Hepatocyte (in vitro differentiated cells): ENCODE results near the gene PECR. TPM values are rescaled to one million over a fixed set of nuclear protein-coding genes. Genes with fewer than 3 reads are reported as not detected.
A peak's percentile ranks its signal among the peaks of the same experiment; 100 is the strongest.
"Not testable (repeated sequence)": the region's sequence is repeated elsewhere in the genome, so short reads cannot be mapped to it uniquely, and the experiment has no call there.

ENCODE experiments used
- DNase-seq: peaks from one replicate; pipeline ENCODE4 v3.0.0-alpha.2; 2016; ENCODE audit warnings: low spot score
- H2AFZ ChIP-seq: fragments of 200-600 bp; sonication (generic); 2 replicates; pipeline ENCODE4 v1.6.0; 2016; ENCODE audit warnings: antibody characterized with exemption, mild to moderate bottlenecking
- H3K27ac ChIP-seq: fragments of 200-600 bp; sonication (generic); 2 replicates; pipeline ENCODE4 v1.5.1; 2016; ENCODE audit warnings: mild to moderate bottlenecking
- H3K27me3 ChIP-seq: fragments of 200-600 bp; sonication (generic); 2 replicates; pipeline ENCODE4 v1.6.1; 2016
- H3K36me3 ChIP-seq: fragments of 200-600 bp; sonication (generic); replicated peaks from 2 replicates; pipeline ENCODE4 v1.5.1; 2016; ENCODE audit warnings: low read depth; ENCODE audit not compliant: insufficient read depth
- H3K4me1 ChIP-seq: fragments of 200-600 bp; sonication (generic); 2 replicates; pipeline ENCODE4 v1.5.1; 2016; ENCODE audit warnings: mild to moderate bottlenecking, moderate library complexity; ENCODE audit not compliant: insufficient read depth
- H3K4me2 ChIP-seq: fragments of 200-600 bp; sonication (generic); 2 replicates; pipeline ENCODE4 v1.6.0; 2016
- H3K4me3 ChIP-seq: fragments of 200-600 bp; sonication (generic); 2 replicates; pipeline ENCODE4 v1.5.1; 2016; ENCODE audit warnings: mild to moderate bottlenecking
- H3K79me2 ChIP-seq: fragments of 200-600 bp; sonication (generic); 2 replicates; pipeline ENCODE4 v1.6.0; 2017; ENCODE audit warnings: mild to moderate bottlenecking
- H3K9me2 ChIP-seq: fragments of 200-600 bp; sonication (generic); replicated peaks from 2 replicates; pipeline ENCODE4 v1.6.0; 2017; ENCODE audit warnings: mild to moderate bottlenecking; ENCODE audit not compliant: insufficient read depth
- H3K9me3 ChIP-seq: fragments of 200-600 bp; sonication (generic); 2 replicates; pipeline ENCODE4 v1.5.1; 2016; ENCODE audit warnings: low read depth, mild to moderate bottlenecking
- H4K20me1 ChIP-seq: fragments of 200-600 bp; sonication (generic); 2 replicates; pipeline ENCODE4 v1.6.0; 2016; ENCODE audit warnings: mild to moderate bottlenecking; ENCODE audit not compliant: insufficient read depth, poor library complexity, severe bottlenecking
- EZH2phosphoT487 ChIP-seq: fragments of 200-600 bp; sonication (generic); IDR thresholded peaks from one replicate; pipeline ENCODE4 v1.6.1; 2018; ENCODE audit warnings: antibody characterized with exemption, mild to moderate bottlenecking, low read depth, moderate library complexity; ENCODE audit not compliant: unreplicated experiment, severe bottlenecking
- WGBS: methylation state at CpG from one replicate; pipeline ENCODE4 v1.1.6; 2016; ENCODE audit warnings: low lambda C conversion rate; ENCODE audit errors: missing lambda C conversion rate; 5-methylcytosine and 5-hydroxymethylcytosine counted together
- polyA plus RNA-seq: library from polyadenylated mRNA; unstranded; fragments of >200 nt; fragmentation: Nextera tagmentation; extraction: Ambion mirVana; gene quantifications from 2 replicates; pipeline ENCODE4 v1.2.1, GENCODE V29; 2016
- total RNA-seq: library from RNA; depleted of rRNA; stranded (reverse); fragments of >200 nt; gene quantifications from 2 replicates; pipeline ENCODE4 v1.2.3, GENCODE V29; 2014
- TF ChIP-seq, protein P1 (sequence below): fragments of 200-600 bp; sonication (generic); IDR thresholded peaks from 2 replicates; pipeline ENCODE4 v1.5.1; 2016; ENCODE audit warnings: antibody characterized with exemption, mild to moderate bottlenecking; ENCODE audit not compliant: poor library complexity

Gene PECR
- total and polyA plus RNA-seq, 2 experiments from 2014 or later: 17.4 to 32.4 TPM

DNA sequence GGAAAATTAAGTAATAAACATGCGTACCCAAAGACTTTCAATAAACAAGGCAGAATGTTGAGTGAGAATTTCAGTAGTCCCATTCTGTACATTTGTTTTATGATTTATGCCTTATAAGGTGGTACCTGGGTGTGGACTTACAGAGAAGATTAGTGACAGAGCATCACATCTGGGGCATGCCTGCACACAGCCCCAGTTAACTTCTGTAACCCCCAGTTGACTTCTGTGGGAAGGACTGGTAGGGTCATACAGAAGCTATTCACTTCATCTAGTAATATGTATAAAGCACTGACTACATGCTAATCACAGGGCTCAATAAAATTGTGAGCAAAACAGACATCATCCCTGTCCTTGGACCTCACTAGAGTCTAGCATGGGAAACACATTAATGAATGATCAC is 84.4 kb downstream of the PECR start:
- no peak overlapping the region for H2AFZ ChIP-seq
- no peaks in the 10 kb centered on the region for H3K4me1 ChIP-seq
- no peaks in the 10 kb centered on the region for H3K9me3 ChIP-seq
- H3K4me3 ChIP-seq: no peak overlapping the region
- H3K36me3 ChIP-seq: no peaks in the 10 kb centered on the region
- H3K27me3 ChIP-seq: no peaks in the 10 kb centered on the region
- H3K27ac ChIP-seq: no peak overlapping the region
- peaks cover 4% of the 10 kb centered on the region for H3K79me2 ChIP-seq
- WGBS: 100% methylated on average over 1 of the region's 1 CpG
- H3K4me2 ChIP-seq: no peak overlapping the region
- H4K20me1 ChIP-seq: no peaks in the 10 kb centered on the region
- DNase-seq: no peak
- H3K9me2 ChIP-seq: no peaks in the 10 kb centered on the region
- TF ChIP-seq, protein P1, sequence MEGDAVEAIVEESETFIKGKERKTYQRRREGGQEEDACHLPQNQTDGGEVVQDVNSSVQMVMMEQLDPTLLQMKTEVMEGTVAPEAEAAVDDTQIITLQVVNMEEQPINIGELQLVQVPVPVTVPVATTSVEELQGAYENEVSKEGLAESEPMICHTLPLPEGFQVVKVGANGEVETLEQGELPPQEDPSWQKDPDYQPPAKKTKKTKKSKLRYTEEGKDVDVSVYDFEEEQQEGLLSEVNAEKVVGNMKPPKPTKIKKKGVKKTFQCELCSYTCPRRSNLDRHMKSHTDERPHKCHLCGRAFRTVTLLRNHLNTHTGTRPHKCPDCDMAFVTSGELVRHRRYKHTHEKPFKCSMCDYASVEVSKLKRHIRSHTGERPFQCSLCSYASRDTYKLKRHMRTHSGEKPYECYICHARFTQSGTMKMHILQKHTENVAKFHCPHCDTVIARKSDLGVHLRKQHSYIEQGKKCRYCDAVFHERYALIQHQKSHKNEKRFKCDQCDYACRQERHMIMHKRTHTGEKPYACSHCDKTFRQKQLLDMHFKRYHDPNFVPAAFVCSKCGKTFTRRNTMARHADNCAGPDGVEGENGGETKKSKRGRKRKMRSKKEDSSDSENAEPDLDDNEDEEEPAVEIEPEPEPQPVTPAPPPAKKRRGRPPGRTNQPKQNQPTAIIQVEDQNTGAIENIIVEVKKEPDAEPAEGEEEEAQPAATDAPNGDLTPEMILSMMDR: no peak

DNA sequence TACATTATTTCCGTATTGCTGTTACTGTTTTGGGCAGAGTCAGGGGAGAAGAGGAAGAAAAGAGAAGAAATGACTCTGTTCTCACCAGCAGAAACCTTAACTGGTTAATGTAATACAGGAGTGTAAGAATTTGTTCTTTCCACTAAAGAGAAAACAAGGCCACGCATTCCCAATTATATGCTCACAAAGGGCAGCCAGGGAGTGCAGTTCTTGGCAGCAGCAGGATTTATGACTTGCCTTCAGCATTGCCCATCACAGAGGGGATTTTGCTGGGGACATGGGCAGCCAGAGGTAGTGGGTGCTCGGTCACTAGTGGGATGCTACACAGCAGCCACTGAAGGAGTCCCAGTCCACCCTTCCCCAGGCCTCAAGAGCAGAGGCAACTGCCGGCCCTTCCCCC is 86.7 kb downstream of the PECR start:
- H3K9me3 ChIP-seq: no peaks in the 10 kb centered on the region
- no peak for DNase-seq
- H3K4me1 ChIP-seq: no peaks in the 10 kb centered on the region
- WGBS: 91% methylated on average over 4 of the region's 4 CpGs
- no peak overlapping the region for H3K4me2 ChIP-seq
- TF ChIP-seq EZH2phosphoT487: no peak
- H3K4me3 ChIP-seq: no peak overlapping the region
- no peaks in the 10 kb centered on the region for H3K9me2 ChIP-seq
- no peaks in the 10 kb centered on the region for H4K20me1 ChIP-seq
- no peaks in the 10 kb centered on the region for H3K36me3 ChIP-seq
- H3K79me2 ChIP-seq: no peaks in the 10 kb centered on the region
- H3K27ac ChIP-seq: no peak overlapping the region
- H3K27me3 ChIP-seq: no peaks in the 10 kb centered on the region
- no peak overlapping the region for H2AFZ ChIP-seq

DNA sequence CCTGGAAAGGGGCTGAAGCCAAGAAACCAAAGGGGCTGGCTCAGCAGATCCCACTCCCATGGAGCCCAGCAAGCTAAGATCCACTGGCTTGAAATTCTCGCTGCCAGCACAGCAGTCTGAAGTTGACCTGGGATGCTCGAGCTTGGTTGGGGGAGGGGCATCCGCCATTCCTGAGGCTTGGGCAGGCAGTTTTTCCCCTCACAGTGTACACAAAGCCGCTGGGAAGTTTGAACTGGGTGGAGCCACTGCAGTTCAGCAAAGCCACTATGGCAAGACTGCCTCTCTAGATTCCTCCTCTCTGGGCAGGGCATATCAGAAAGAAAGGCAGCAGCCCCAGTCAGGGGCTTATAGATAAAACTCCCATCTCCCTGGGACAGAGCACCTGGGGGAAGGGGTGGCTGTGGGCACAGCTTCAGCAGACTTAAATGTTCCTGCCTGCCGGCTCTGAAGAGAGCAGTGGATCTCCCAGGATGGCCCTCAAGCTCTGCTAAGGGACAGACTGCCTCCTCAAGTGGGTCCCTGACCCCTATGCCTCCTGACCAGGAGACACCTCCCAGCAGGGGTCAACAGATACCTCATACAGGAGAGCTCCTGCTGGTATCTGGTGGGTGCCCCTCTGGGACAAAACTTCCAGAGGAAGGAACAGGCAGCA is 92.9 kb downstream of the PECR start:
- H3K9me3 ChIP-seq, H3K9me2 ChIP-seq, H2AFZ ChIP-seq, H3K79me2 ChIP-seq, H3K27me3 ChIP-seq, H3K4me1 ChIP-seq, H3K27ac ChIP-seq, H4K20me1 ChIP-seq, H3K4me2 ChIP-seq, H3K36me3 ChIP-seq, H3K4me3 ChIP-seq: not testable (repeated sequence)
- DNase-seq: peak; percentile 51
- WGBS: 68% methylated on average over 5 of the region's 5 CpGs

Other genes starting within 250 kb of the PECR start
- gene MREG, start 68.3 kb downstream of the PECR start, total RNA-seq: 10.1 and 12.9 TPM in 2 replicates
- gene MREG, start 68.3 kb downstream of the PECR start, polyA plus RNA-seq: 5.6 and 7.1 TPM in 2 replicates
- gene TMEM169, start 110 bp upstream of the PECR start, total RNA-seq: 1.1 and 1.8 TPM in 2 replicates
- 0.91 and 0.97 TPM in 2 replicates for gene TMEM169, start 110 bp upstream of the PECR start, polyA plus RNA-seq
- gene XRCC5, start 27.5 kb upstream of the PECR start, total RNA-seq: 191 and 208 TPM in 2 replicates
- gene XRCC5, start 27.5 kb upstream of the PECR start, polyA plus RNA-seq: 157 and 181 TPM in 2 replicates